Immature natural killer cell (primary cell): ENCODE results near the gene PLA2G4E. TPM values are rescaled to one million over a fixed set of nuclear protein-coding genes. Genes with fewer than 3 reads are reported as not detected.

Experiments used
- DNase-seq, 3 donors: peaks; one replicate each; pipeline ENCODE4 v3.0.0; 2022; ENCODE audit warnings: mixed read lengths in 1 of 3
- H3K27ac Mint-ChIP-seq, 6 donors: one replicate each; pipeline ENCODE4 v1.8.0; 2020; ENCODE audit warnings: mixed read lengths in 6 of 6, mild to moderate bottlenecking in 5 of 6, inconsistent platforms in 4 of 6, moderate library complexity in 3 of 6
- H3K27me3 Mint-ChIP-seq, 3 donors: one replicate each; pipeline ENCODE4 v1.8.0; 2020 to 2021; ENCODE audit warnings: low read depth in 3 of 3, mild to moderate bottlenecking in 3 of 3, mixed read lengths in 3 of 3, moderate library complexity in 3 of 3, inconsistent platforms in 1 of 3
- H3K36me3 Mint-ChIP-seq, 3 donors: one replicate each; pipeline ENCODE4 v1.8.0; 2020; ENCODE audit warnings: mixed read lengths in 3 of 3, inconsistent platforms in 2 of 3, mild to moderate bottlenecking in 2 of 3
- H3K4me1 Mint-ChIP-seq, 2 donors: one replicate each; pipeline ENCODE4 v1.8.0; 2020; ENCODE audit warnings: inconsistent platforms in 2 of 2, mild to moderate bottlenecking in 2 of 2, mixed read lengths in 2 of 2, moderate library complexity in 1 of 2
- H3K4me3 Mint-ChIP-seq, 5 donors: one replicate each; pipeline ENCODE4 v1.8.0; 2020; ENCODE audit warnings: mild to moderate bottlenecking in 5 of 5, mixed read lengths in 5 of 5, inconsistent platforms in 3 of 5, moderate library complexity in 3 of 5
- H3K9me3 Mint-ChIP-seq, 6 donors: one replicate each; pipeline ENCODE4 v1.8.0; 2020; ENCODE audit warnings: mild to moderate bottlenecking in 6 of 6, mixed read lengths in 6 of 6, inconsistent platforms in 4 of 6, moderate library complexity in 3 of 6
- polyA plus RNA-seq, 3 donors: library from polyadenylated mRNA; unstranded; fragments of 300-500 nt; fragmentation: Illumina TruSeq; gene quantifications; one replicate each; pipeline ENCODE4 v1.2.3, GENCODE V29; 2021

Gene PLA2G4E
- polyA plus RNA-seq = not detected

- Mint-ChIP-seq H3K27me3 (peaks cover 0 to 5% (median 0%) of the 10 kb centered on the region in 3 donors), H3K27ac (no peak within 1 kb of the TSS), H3K4me1 (no peaks in the 10 kb centered on the region)
Measured at GRCh38 chr15:42020713-42021273, at the start of gene PLA2G4E. Gene PLA2G4E (minus strand): TSS chr15:42021042. CDS start chr15:42021030, 12 bp downstream.

GRCh38 chr15:42070279-42070975 lies 49.6 kb upstream of the PLA2G4E start:
- DNase-seq = no peak
- peaks cover 3 to 5% of the 10 kb centered on the region in 2 donors for H3K4me1 Mint-ChIP-seq
- H3K27me3 Mint-ChIP-seq = peaks cover 2 to 14% (median 9%) of the 10 kb centered on the region in 3 donors
- H3K4me3 Mint-ChIP-seq = no peak overlapping the region
- peaks cover 3 to 4% (median 3%) of the 10 kb centered on the region in 3 donors for H3K36me3 Mint-ChIP-seq
- no peak overlapping the region for H3K27ac Mint-ChIP-seq
- peaks cover 0 to 3% (median 0%) of the 10 kb centered on the region in 6 donors for H3K9me3 Mint-ChIP-seq

More at GRCh38 chr15:42020713-42021273, at the start of gene PLA2G4E:
- no peaks in the 10 kb centered on the region for H3K36me3 Mint-ChIP-seq
- no peak within 1 kb of the TSS for H3K4me3 Mint-ChIP-seq
- H3K9me3 Mint-ChIP-seq = no peaks in the 10 kb centered on the region
- DNase-seq = no peak

GRCh38 chr15:42069496-42070278 lies 48.8 kb upstream of the PLA2G4E start:
- Mint-ChIP-seq H3K27ac (no peak overlapping the region), H3K36me3 (peaks cover 3 to 4% (median 3%) of the 10 kb centered on the region in 3 donors), H3K27me3 (peaks cover 2 to 14% (median 9%) of the 10 kb centered on the region in 3 donors), H3K4me1 (peaks cover 3 to 5% of the 10 kb centered on the region in 2 donors), H3K9me3 (peaks cover 0 to 3% (median 0%) of the 10 kb centered on the region in 6 donors), H3K4me3 (no peak overlapping the region)
- no peak for DNase-seq

DNA sequence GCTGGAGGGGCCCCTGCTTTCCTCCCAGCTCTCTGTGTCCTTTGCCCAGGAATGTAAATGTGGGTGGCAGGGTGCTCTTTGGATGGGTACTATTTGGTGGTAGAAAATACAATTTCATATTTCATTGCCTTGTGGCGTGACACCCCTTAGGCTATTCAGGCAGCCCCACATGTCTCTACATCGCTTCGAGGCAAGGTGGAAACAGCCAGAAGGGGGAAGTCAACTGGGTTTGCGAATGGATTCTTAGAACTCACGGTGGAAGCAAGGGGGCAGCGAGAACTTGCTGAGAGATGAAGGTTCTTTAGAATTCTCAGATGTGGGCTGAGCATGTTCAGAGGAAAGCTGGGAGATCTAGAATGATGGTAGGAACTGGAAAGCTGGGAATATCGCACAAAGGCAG lies 48.2 kb upstream of the PLA2G4E start:
- Mint-ChIP-seq H3K27ac (no peak overlapping the region), H3K27me3 (peaks cover 2 to 13% (median 7%) of the 10 kb centered on the region in 3 donors), H3K4me3 (no peak overlapping the region), H3K9me3 (peaks cover 0 to 3% (median 0%) of the 10 kb centered on the region in 6 donors), H3K4me1 (peaks cover 3 to 5% of the 10 kb centered on the region in 2 donors), H3K36me3 (peaks cover 3 to 4% (median 3%) of the 10 kb centered on the region in 3 donors)
- DNase-seq = no peak

DNA sequence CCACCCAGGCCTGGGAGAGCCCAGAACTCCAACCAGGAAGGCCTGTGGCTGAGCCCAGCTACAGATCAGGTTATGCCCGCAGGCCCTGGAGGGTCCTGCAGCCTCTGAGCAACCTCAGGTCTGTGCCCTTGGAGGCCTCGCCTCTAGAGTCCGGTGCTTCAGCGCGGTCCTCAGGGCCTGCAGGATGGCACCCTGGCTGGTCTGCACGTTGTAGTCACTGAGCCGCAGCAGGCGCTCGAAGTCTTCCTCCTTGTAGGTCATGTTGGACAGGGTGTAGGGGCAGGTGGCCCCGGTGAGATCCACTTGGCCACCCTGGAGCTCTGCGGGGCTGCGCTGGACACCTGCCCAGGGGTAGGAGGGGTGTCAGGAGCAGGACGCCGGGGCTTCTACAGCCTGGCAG lies 47.8 kb upstream of the PLA2G4E start:
- H3K27ac Mint-ChIP-seq = no peak overlapping the region

GRCh38 chr15:42066764-42067415 lies 46.0 kb upstream of the PLA2G4E start:
- Mint-ChIP-seq H3K27me3 (peaks cover 2 to 12% (median 7%) of the 10 kb centered on the region in 3 donors), H3K4me1 (peaks cover 3 to 5% of the 10 kb centered on the region in 2 donors), H3K27ac (no peak overlapping the region)

More for the DNA sequence above, 47.8 kb upstream of the PLA2G4E start:
- peaks cover 3 to 5% of the 10 kb centered on the region in 2 donors for H3K4me1 Mint-ChIP-seq
- H3K9me3 Mint-ChIP-seq = peaks cover 0 to 3% (median 0%) of the 10 kb centered on the region in 6 donors
- no peak overlapping the region for H3K4me3 Mint-ChIP-seq
- no peak for DNase-seq
- H3K27me3 Mint-ChIP-seq = peaks cover 2 to 12% (median 7%) of the 10 kb centered on the region in 3 donors
- H3K36me3 Mint-ChIP-seq = peaks cover 3 to 4% (median 3%) of the 10 kb centered on the region in 3 donors

DNA sequence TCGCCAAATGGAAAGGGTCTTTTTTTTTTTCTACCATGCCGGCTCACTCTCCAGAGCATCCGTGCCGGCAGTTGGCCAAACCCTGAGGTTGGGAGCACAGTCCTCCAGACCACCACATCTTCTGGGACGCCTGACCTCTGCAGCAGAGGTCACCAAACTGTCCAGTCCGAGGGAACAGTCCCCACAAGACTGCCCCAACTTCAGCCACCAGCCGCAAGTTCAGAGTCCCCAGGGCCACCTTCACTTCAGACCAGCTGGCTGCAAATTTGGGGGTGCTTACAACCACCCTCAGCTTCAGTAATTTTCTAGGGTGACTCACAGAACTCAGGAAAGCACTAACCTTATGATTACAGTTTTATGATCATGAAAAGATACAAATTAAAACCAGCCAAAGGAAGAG lies 44.6 kb upstream of the PLA2G4E start:
- Mint-ChIP-seq H3K27me3 (peaks cover 2 to 12% (median 4%) of the 10 kb centered on the region in 3 donors), H3K36me3 (peaks cover 3 to 4% (median 3%) of the 10 kb centered on the region in 3 donors), H3K27ac (no peak overlapping the region), H3K4me3 (no peak overlapping the region), H3K4me1 (peaks cover 3 to 5% of the 10 kb centered on the region in 2 donors), H3K9me3 (peaks cover 0 to 3% (median 0%) of the 10 kb centered on the region in 6 donors)
- no peak for DNase-seq

More at GRCh38 chr15:42066764-42067415, 46.0 kb upstream of the PLA2G4E start:
- peaks cover 0 to 3% (median 0%) of the 10 kb centered on the region in 6 donors for H3K9me3 Mint-ChIP-seq
- no peak overlapping the region for H3K4me3 Mint-ChIP-seq
- peaks cover 3 to 4% (median 3%) of the 10 kb centered on the region in 3 donors for H3K36me3 Mint-ChIP-seq
- no peak for DNase-seq

DNA sequence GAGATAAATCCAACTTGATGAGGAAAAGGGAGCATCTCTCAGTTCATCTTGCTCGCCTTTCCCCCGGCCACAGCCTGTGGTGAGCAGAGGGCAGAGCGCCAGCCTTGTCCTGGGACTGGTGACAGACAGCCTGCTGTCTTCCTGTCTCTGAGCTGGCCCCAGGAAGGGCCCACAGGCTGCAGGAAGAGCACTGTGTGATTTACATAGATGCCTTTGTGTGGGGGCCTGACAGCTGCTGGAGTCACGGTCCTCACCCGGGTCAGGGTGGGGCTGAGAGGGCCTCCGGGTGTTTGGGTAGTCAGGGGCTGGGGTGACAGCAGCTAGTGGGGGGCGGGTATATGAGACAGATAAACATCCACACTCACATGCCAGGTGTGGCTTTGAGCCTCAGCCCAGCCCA lies 44.2 kb upstream of the PLA2G4E start:
- Mint-ChIP-seq H3K9me3 (peaks cover 0 to 3% (median 0%) of the 10 kb centered on the region in 6 donors), H3K4me3 (no peak overlapping the region), H3K27me3 (peaks cover 2 to 12% (median 4%) of the 10 kb centered on the region in 3 donors), H3K27ac (no peak overlapping the region), H3K36me3 (peaks cover 3 to 4% (median 3%) of the 10 kb centered on the region in 3 donors), H3K4me1 (peaks cover 5% of the 10 kb centered on the region in 2 donors)
- DNase-seq = no peak

GRCh38 chr15:42064271-42064670 lies 43.4 kb upstream of the PLA2G4E start:
- Mint-ChIP-seq H3K4me3 (no peak overlapping the region), H3K4me1 (peaks cover 5 to 6% of the 10 kb centered on the region in 2 donors), H3K9me3 (peaks cover 0 to 3% (median 0%) of the 10 kb centered on the region in 6 donors), H3K36me3 (peaks cover 3 to 4% (median 3%) of the 10 kb centered on the region in 3 donors), H3K27ac (no peak overlapping the region), H3K27me3 (peaks cover 2 to 12% (median 3%) of the 10 kb centered on the region in 3 donors)
- DNase-seq = no peak

DNA sequence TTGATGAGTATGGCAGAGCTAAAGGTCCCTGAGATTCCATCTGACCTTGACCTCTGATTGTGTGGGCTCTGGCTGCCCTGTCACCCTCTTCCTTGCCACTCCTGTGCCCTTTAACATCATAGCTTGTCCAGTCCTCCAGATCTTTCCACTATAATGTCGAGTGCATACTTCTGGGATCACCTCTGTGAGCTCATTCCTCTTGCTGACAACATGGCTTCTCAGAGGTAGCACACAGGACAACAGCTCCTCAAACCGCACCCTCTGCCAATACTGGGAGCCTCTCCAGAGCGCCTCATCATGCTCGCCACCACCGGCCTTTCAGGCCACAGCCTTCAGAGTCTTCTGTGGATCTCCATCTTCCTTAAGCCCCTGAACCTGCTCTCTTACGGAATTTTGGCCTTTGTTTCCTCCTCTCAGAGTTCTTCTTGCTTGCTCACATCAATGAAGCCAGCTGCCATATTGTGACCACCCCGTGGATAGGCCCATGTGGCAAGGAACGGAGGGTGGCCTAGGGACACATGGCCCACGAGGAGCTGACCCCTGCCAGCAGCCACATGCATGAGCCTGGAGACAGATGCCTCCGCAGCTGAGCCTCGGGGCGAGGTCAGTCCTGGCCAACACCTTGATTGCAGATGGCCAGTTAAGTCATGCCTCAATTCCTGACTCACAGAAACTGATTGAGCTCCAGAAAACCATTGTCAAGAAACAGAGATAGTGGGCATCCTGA lies 42.4 kb upstream of the PLA2G4E start:
- Mint-ChIP-seq H3K36me3 (peaks cover 3 to 4% (median 3%) of the 10 kb centered on the region in 3 donors), H3K27ac (no peak overlapping the region), H3K9me3 (peaks cover 0 to 3% (median 0%) of the 10 kb centered on the region in 6 donors), H3K4me1 (peaks cover 5 to 6% of the 10 kb centered on the region in 2 donors), H3K27me3 (peaks cover 2 to 11% (median 2%) of the 10 kb centered on the region in 3 donors), H3K4me3 (no peak overlapping the region)
- no peak for DNase-seq

DNA sequence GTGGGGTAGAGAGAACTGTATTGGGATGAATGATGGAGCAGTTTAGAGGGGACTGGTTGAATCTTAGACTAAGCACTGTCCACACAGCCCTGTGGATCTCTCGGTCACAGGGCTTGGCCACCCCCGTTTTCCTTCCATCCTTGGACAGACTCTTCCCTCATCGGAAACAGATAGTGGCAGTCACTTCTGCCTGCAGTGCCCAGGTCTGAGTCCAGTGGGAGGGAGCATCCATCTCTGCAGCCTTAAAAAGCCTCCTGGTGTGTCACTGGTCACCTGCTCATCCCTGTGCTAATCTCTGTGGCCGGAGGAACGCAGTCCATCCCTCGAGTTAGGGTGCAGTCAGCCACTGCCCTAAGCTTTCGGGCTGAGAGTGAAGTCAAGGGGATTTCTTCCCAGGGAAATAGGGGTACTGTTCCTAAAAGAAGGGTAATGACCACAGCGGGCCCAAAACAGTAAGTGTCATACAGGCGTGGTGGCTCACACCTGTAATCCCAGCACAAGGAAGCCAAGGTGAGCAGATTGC lies 41.5 kb upstream of the PLA2G4E start:
- Mint-ChIP-seq H3K4me3 (no peak overlapping the region), H3K9me3 (peaks cover 0 to 3% (median 0%) of the 10 kb centered on the region in 6 donors), H3K4me1 (peaks cover 5 to 6% of the 10 kb centered on the region in 2 donors), H3K27me3 (peaks cover 2 to 13% (median 2%) of the 10 kb centered on the region in 3 donors), H3K27ac (no peak overlapping the region), H3K36me3 (peaks cover 0 to 4% (median 0%) of the 10 kb centered on the region in 3 donors)
- DNase-seq = no peak

- no peak for DNase-seq
- Mint-ChIP-seq H3K27ac (no peak overlapping the region), H3K9me3 (no peaks in the 10 kb centered on the region), H3K27me3 (peaks cover 0 to 13% (median 3%) of the 10 kb centered on the region in 3 donors), H3K4me1 (peaks cover 5 to 7% of the 10 kb centered on the region in 2 donors), H3K36me3 (no peaks in the 10 kb centered on the region), H3K4me3 (no peak overlapping the region)
Measured at GRCh38 chr15:42060797-42061196, 40.0 kb upstream of the PLA2G4E start.
